Measurements from ENCODE around the gene ZNF385B.

DNA sequence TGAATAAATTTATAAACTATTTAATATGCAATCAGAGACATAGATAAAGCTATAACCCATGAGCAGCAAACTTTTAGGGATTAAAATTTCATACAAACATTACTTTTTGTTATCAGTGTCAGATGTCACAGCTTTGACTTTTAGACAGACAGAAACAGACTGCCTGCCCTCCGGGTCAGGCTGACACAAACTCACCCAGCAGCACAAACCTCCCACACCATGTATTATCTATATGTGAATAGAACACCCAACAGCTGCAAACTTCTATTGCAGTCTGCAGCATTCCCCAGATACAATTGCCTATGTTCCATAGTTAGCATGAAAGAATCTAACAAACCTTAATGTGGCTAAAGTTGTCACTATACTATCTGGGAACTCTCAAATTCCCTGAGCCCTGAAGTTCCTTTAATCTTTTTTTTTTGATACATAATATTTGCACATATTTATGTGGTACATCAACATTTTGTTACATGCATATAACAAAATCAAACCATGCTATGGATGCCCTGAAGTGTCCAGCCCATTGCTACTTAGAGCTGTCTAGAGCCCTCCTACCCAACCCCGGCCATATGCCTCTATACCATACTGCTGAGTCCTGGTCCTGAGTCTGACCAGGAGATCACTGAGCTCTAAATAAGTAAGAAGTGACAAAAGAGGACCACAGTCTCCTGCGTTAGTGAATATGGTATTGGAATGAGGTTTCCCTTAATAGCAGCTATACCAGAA is 214.4 kb downstream of the ZNF385B start:
- TF ChIP-seq, protein P1, sequence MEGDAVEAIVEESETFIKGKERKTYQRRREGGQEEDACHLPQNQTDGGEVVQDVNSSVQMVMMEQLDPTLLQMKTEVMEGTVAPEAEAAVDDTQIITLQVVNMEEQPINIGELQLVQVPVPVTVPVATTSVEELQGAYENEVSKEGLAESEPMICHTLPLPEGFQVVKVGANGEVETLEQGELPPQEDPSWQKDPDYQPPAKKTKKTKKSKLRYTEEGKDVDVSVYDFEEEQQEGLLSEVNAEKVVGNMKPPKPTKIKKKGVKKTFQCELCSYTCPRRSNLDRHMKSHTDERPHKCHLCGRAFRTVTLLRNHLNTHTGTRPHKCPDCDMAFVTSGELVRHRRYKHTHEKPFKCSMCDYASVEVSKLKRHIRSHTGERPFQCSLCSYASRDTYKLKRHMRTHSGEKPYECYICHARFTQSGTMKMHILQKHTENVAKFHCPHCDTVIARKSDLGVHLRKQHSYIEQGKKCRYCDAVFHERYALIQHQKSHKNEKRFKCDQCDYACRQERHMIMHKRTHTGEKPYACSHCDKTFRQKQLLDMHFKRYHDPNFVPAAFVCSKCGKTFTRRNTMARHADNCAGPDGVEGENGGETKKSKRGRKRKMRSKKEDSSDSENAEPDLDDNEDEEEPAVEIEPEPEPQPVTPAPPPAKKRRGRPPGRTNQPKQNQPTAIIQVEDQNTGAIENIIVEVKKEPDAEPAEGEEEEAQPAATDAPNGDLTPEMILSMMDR (IDR thresholded peaks at IDR 0.05): no peak
- no peak for TF ChIP-seq POLR2A (IDR thresholded peaks at IDR 0.05)
